K562 (cell line): ENCODE data around the gene NUDT14. TPM values are rescaled to one million over a fixed set of nuclear protein-coding genes. Genes with fewer than 3 reads are reported as not detected.

Experiments used
- ATAC-seq: fragments of 200-7000 bp; cut with Tn5 transposase; 3 replicates; pipeline ENCODE4 v1.9.1; 2020; ENCODE audit warnings: moderate library complexity
- BruUV-seq: library from RNA; stranded (reverse); fragments of 400-500 nt; replicated peaks from 2 replicates; lab custom pipeline; 2021; lab: Mats Ljungman, UMichigan
- CTCF ChIA-PET: fragments of 300-600 bp; formaldehyde crosslinking; extraction: SDS; loops from one replicate; lab custom pipeline; 2021; ENCODE audit warnings: low intra/inter-chr PET ratio; lab: Yijun Ruan, JAX
- POLR2A ChIA-PET: fragments of 300-600, 350-650 bp; sonication (Branson Sonifier 250); formaldehyde crosslinking; extraction: SDS; loops from one replicate; lab custom pipeline; 2021; ENCODE audit warnings: antibody characterized with exemption, inconsistent platforms; lab: Yijun Ruan, JAX
- DNase-seq, 4 experiments: peaks; one replicate each; pipeline versions ENCODE4 v3.0.0 to v3.0.0-alpha.2; 2011 to 2018; ENCODE audit warnings: low spot score in 3 of 4, mixed read lengths in 3 of 4; ENCODE audit errors: extremely low read depth in 1 of 4
- FAIRE-seq: peaks from 2 replicates; lab custom pipeline; 2011; peaks lifted over from hg19 to GRCh38; lab: Jason Lieb, UNC
- H2AFZ ChIP-seq: 2 replicates; pipeline ENCODE4 v1.6.0; 2011; ENCODE audit warnings: low read depth, low read length, control low read depth, inconsistent platforms
- H3K27ac ChIP-seq: fragments of 200-600 bp; 3 replicates; pipeline ENCODE4 v1.8.0; 2011; ENCODE audit warnings: low read depth, mild to moderate bottlenecking, control low read depth, inconsistent platforms, low read length, moderate library complexity, mixed read lengths; ENCODE audit errors: extremely low read depth
- H3K27me3 ChIP-seq, 2 experiments: fragments of 300-600 bp in 1 of 2; 2 replicates in 1 of 2; 3 replicates in 1 of 2; pipeline versions ENCODE4 v1.6.0 to v1.8.0; 2011; ENCODE audit warnings: inconsistent platforms in 2 of 2, low read length in 2 of 2, mild to moderate bottlenecking in 1 of 2, mixed read lengths in 1 of 2, moderate library complexity in 1 of 2; ENCODE audit not compliant: control insufficient read depth in 2 of 2, insufficient read depth in 2 of 2
- H3K36me3 ChIP-seq: fragments of 300-600 bp; 3 replicates; pipeline ENCODE4 v1.8.0; 2011; ENCODE audit warnings: mild to moderate bottlenecking, low read length, inconsistent platforms; ENCODE audit not compliant: control insufficient read depth, insufficient read depth
- H3K4me1 ChIP-seq, 2 experiments: fragments of 200-600 bp in 1 of 2; replicated peaks in 1 of 2; 2 replicates in 1 of 2; 3 replicates in 1 of 2; pipeline versions ENCODE4 v1.5.1 to v1.8.0; 2011; ENCODE audit warnings: inconsistent platforms in 2 of 2, low read length in 2 of 2, mild to moderate bottlenecking in 1 of 2, mixed read lengths in 1 of 2, moderate library complexity in 1 of 2; ENCODE audit not compliant: control insufficient read depth in 2 of 2, insufficient read depth in 2 of 2
- H3K4me2 ChIP-seq: 2 replicates; pipeline ENCODE4 v1.6.1; 2011; ENCODE audit warnings: low read length, control low read depth, inconsistent platforms, mixed read lengths; ENCODE audit not compliant: insufficient read depth
- H3K4me3 ChIP-seq: fragments of 200-600 bp; sonication (generic), shearing (Covaris generic); 2 replicates; pipeline ENCODE4 v1.5.1; 2016; ENCODE audit warnings: control low read depth, inconsistent platforms
- H3K79me2 ChIP-seq: fragments of 200-600 bp; 3 replicates; pipeline ENCODE4 v1.8.0; 2011; ENCODE audit warnings: low read length, inconsistent platforms; ENCODE audit not compliant: control insufficient read depth, insufficient read depth
- H3K9ac ChIP-seq, 2 experiments: 2 replicates each; pipeline versions ENCODE4 v1.6.0 to v1.6.1; 2011; ENCODE audit warnings: low read depth in 2 of 2, low read length in 2 of 2, control low read depth in 1 of 2, inconsistent platforms in 1 of 2, mild to moderate bottlenecking in 1 of 2, mixed read lengths in 1 of 2; ENCODE audit not compliant: insufficient read depth in 1 of 2
- H3K9me1 ChIP-seq: one replicate; pipeline ENCODE4 v1.6.0; 2011; ENCODE audit warnings: inconsistent platforms, mild to moderate bottlenecking, low read length, moderate library complexity; ENCODE audit not compliant: control insufficient read depth, insufficient read depth
- H3K9me3 ChIP-seq: replicated peaks from 2 replicates; pipeline ENCODE4 v1.5.1; 2011; ENCODE audit warnings: low read depth, low read length, inconsistent platforms; ENCODE audit not compliant: control insufficient read depth, insufficient read depth
- H4K20me1 ChIP-seq: replicated peaks from 2 replicates; pipeline ENCODE4 v1.6.1; 2011; ENCODE audit warnings: low read length, inconsistent platforms, mixed read lengths; ENCODE audit not compliant: control insufficient read depth, insufficient read depth
- BRF1 ChIP-seq: IDR thresholded peaks from 3 replicates; pipeline ENCODE4 v1.6.1; 2011; ENCODE audit warnings: borderline replicate concordance, mild to moderate bottlenecking; ENCODE audit not compliant: insufficient read length; ENCODE audit errors: extremely low read depth
- CAMTA2 ChIP-seq: fragments of 250-450 bp; sonication (Bioruptor Pico); conservative IDR thresholded peaks from 2 replicates; pipeline ENCODE4 v1.5.1; 2022
- FOXM1 ChIP-seq, 2 experiments: fragments of 450-650 bp in 1 of 2; sonication (generic) in 1 of 2; formaldehyde crosslinking in 1 of 2; IDR thresholded peaks; 2 replicates each; pipeline versions ENCODE4 v1.6.1 to v1.9.0; 2017 to 2022; ENCODE audit warnings: low read depth in 2 of 2, mild to moderate bottlenecking in 2 of 2, missing genetic modification reagents in 1 of 2, moderate library complexity in 1 of 2
- KDM4B ChIP-seq, 2 experiments: fragments of 450-650 bp in 1 of 2; sonication (generic) in 1 of 2; IDR thresholded peaks; 2 replicates each; pipeline ENCODE4 v1.6.1; 2016 to 2017; ENCODE audit warnings: borderline replicate concordance in 2 of 2, antibody characterized with exemption in 1 of 2, low read depth in 1 of 2, mild to moderate bottlenecking in 1 of 2
- KDM5B ChIP-seq: fragments of 200-600 bp; sonication (generic); IDR thresholded peaks from 2 replicates; pipeline ENCODE4 v1.6.1; 2012; ENCODE audit warnings: low read depth, mild to moderate bottlenecking, moderate library complexity, low read length, control low read depth, inconsistent platforms; ENCODE audit not compliant: insufficient replicate concordance
- PCBP1 ChIP-seq: fragments of 200-400 bp; formaldehyde crosslinking; IDR thresholded peaks from 2 replicates; pipeline ENCODE4 v1.6.1; 2018; ENCODE audit warnings: mild to moderate bottlenecking, low read depth, low read length; ENCODE audit not compliant: poor library complexity, severe bottlenecking
- ZFP91 ChIP-seq: sonication (generic); formaldehyde crosslinking; IDR thresholded peaks from 2 replicates; pipeline ENCODE4 v1.8.0; 2022; ENCODE audit warnings: mild to moderate bottlenecking, missing genetic modification reagents
- ZNF398 ChIP-seq: fragments of 250-450 bp; sonication (Bioruptor Pico); IDR thresholded peaks from 2 replicates; pipeline ENCODE4 v1.8.0; 2021; ENCODE audit warnings: moderate library complexity, mild to moderate bottlenecking, inconsistent platforms
- WGBS: fragments of 100-300 bp; shearing (Covaris generic); methylation state at CpG from one replicate; pipeline ENCODE4 v1.1.6; 2016; ENCODE audit warnings: low coverage, mixed read lengths; ENCODE audit not compliant: insufficient coverage; ENCODE audit errors: missing lambda C conversion rate; 5-methylcytosine and 5-hydroxymethylcytosine counted together
- in situ Hi-C: fragments of 300-500 bp; cut with MboI; formaldehyde crosslinking; loops from 4 replicates; pipeline ENCODE4 v1.15.0; 2018; ENCODE audit warnings: inconsistent platforms, mixed read lengths
- intact Hi-C: fragments of 100-400 bp; cut with micrococcal nuclease; formaldehyde crosslinking; loops from 2 replicates; pipeline ENCODE4 v1.14.2; 2022
- polyA plus RNA-seq, 8 experiments: library from polyadenylated mRNA; depleted of rRNA in 4 of 8; stranded (reverse) in 5 of 8; unstranded in 3 of 8; fragments of >200 nt; fragmentation: Nextera tagmentation in 2 of 8; fragmentation: Illumina TruSeq in 1 of 8; extraction: Ambion mirVana in 2 of 8; extraction: Trizol in 1 of 8; gene quantifications; 2 replicates each; pipeline versions ENCODE4 v1.2.1 to v1.2.3, GENCODE V29; 2011 to 2014; ENCODE audit warnings: inconsistent platforms in 1 of 8, missing spikeins in 1 of 8
- total RNA-seq, 7 experiments: library from RNA; depleted of rRNA in 6 of 7; stranded (reverse); fragments of >200 nt in 6 of 7; fragmentation: Illumina TruSeq in 2 of 7; extraction: Trizol in 2 of 7; gene quantifications; 2 replicates each; pipeline versions ENCODE4 v1.2.1 to v1.2.3, GENCODE V29; 2011 to 2021; ENCODE audit warnings: low replicate concordance in 1 of 7
- TF ChIP-seq, protein P1 (sequence below): fragments of 450-650 bp; formaldehyde crosslinking; IDR thresholded peaks from 2 replicates; pipeline ENCODE4 v1.4.0; 2020; ENCODE audit warnings: mild to moderate bottlenecking, moderate library complexity
- TF ChIP-seq, protein P2 (sequence below): sonication (generic); formaldehyde crosslinking; IDR thresholded peaks from 2 replicates; pipeline ENCODE4 v1.8.1; 2023; ENCODE audit warnings: missing genetic modification reagents, mild to moderate bottlenecking, borderline replicate concordance

NUDT14 gene
- total and polyA plus RNA-seq, 9 of the 15 experiments (the other 6 are each of a cell fraction or from before 2014, with no cell fraction given) = 0.14 to 16.3 (median 8.2) TPM

DNA sequence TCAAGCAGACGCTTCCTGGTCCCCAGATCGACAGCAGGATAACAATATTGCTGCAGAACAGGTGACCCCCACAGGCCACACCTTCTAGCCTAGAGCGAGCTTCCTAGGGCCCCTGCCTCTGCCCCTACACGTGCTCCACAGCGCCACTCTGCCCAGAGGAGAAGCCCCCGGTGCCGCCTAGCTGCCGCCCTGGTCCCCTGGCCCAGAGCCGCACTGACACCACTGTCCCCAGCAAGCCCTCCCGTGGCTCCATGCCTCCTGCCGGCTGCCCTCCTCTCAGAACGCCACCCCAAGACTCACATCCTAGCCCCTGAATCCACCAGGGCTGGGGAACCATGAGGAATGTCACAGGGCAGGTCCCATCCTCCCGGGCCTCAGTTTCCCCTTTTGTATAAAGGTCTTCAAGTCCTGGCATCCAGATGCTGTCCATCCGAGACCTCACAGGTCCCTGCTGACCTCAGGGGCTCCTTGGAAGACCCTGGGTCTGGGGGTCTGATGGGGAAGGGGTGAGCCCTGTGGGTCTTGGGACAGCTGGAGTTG lies 43.6 kb downstream of the NUDT14 start:
- no peak for DNase-seq
- H3K9me1 ChIP-seq = no peaks in the 10 kb centered on the region
- H3K4me1 ChIP-seq = peaks cover 0 to 25% of the 10 kb centered on the region in 2 experiments; a peak in 2 of 5 replicates
- H2AFZ ChIP-seq = no peak overlapping the region
- no peak; the same call in 2 of the 3 replicates for ATAC-seq
- no peak overlapping the region for H3K4me3 ChIP-seq
- FAIRE-seq = no peak
- no TSS peak for BruUV-seq
- no peak overlapping the region for H3K27ac ChIP-seq
- in situ Hi-C loops = no loop called here
- 51% methylated on average over 12 of the region's 14 CpGs for WGBS
- no peak overlapping the region for H3K4me2 ChIP-seq
- H3K9me3 ChIP-seq = no peaks in the 10 kb centered on the region
- H3K27me3 ChIP-seq = peaks cover 0 to 4% of the 10 kb centered on the region in 2 experiments; a peak in 1 of 5 replicates
- H3K36me3 ChIP-seq = peaks cover 17% of the 10 kb centered on the region; the same call in 1 of the 3 replicates
- ChIA-PET CTCF (interaction anchor here (0.6 kb wide), 1 partner anchor 215 kb away, joined by 3 read pairs; no protein-coding TSS in a partner anchor), POLR2A (no interaction called here)
- intact Hi-C loops = no loop called here
- no peak overlapping the region for H3K9ac ChIP-seq
- no peaks in the 10 kb centered on the region for H3K79me2 ChIP-seq
- no peaks in the 10 kb centered on the region for H4K20me1 ChIP-seq
- TF ChIP-seq BRF1 (no peak), ZNF398 (no peak), KDM5B (no peak), ZFP91 (CRISPR knock-in tag) (no peak), CAMTA2 (CRISPR knock-in tag) (no peak), FOXM1 (IDR thresholded peaks at IDR 0.05; ENCODE audit: low read depth) (no peak), FOXM1 (CRISPR knock-in tag; IDR thresholded peaks at IDR 0.05; ENCODE audit: low read depth) (no peak), KDM4B (IDR thresholded peaks at IDR 0.05; ENCODE audit: borderline replicate concordance in 2 of 2, low read depth in 1 of 2) (no peak), PCBP1 (no peak)
- TF ChIP-seq, protein P1, sequence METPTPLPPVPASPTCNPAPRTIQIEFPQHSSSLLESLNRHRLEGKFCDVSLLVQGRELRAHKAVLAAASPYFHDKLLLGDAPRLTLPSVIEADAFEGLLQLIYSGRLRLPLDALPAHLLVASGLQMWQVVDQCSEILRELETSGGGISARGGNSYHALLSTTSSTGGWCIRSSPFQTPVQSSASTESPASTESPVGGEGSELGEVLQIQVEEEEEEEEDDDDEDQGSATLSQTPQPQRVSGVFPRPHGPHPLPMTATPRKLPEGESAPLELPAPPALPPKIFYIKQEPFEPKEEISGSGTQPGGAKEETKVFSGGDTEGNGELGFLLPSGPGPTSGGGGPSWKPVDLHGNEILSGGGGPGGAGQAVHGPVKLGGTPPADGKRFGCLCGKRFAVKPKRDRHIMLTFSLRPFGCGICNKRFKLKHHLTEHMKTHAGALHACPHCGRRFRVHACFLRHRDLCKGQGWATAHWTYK (CRISPR knock-in tag) = no peak
- TF ChIP-seq, protein P2, sequence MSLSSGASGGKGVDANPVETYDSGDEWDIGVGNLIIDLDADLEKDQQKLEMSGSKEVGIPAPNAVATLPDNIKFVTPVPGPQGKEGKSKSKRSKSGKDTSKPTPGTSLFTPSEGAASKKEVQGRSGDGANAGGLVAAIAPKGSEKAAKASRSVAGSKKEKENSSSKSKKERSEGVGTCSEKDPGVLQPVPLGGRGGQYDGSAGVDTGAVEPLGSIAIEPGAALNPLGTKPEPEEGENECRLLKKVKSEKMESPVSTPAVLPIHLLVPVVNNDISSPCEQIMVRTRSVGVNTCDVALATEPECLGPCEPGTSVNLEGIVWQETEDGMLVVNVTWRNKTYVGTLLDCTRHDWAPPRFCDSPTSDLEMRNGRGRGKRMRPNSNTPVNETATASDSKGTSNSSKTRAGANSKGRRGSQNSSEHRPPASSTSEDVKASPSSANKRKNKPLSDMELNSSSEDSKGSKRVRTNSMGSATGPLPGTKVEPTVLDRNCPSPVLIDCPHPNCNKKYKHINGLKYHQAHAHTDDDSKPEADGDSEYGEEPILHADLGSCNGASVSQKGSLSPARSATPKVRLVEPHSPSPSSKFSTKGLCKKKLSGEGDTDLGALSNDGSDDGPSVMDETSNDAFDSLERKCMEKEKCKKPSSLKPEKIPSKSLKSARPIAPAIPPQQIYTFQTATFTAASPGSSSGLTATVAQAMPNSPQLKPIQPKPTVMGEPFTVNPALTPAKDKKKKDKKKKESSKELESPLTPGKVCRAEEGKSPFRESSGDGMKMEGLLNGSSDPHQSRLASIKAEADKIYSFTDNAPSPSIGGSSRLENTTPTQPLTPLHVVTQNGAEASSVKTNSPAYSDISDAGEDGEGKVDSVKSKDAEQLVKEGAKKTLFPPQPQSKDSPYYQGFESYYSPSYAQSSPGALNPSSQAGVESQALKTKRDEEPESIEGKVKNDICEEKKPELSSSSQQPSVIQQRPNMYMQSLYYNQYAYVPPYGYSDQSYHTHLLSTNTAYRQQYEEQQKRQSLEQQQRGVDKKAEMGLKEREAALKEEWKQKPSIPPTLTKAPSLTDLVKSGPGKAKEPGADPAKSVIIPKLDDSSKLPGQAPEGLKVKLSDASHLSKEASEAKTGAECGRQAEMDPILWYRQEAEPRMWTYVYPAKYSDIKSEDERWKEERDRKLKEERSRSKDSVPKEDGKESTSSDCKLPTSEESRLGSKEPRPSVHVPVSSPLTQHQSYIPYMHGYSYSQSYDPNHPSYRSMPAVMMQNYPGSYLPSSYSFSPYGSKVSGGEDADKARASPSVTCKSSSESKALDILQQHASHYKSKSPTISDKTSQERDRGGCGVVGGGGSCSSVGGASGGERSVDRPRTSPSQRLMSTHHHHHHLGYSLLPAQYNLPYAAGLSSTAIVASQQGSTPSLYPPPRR (CRISPR knock-in tag) = no peak
